GM10266 (cell line): ENCODE results near the gene KLHDC7B.
"Not testable (repeated sequence)": the region's sequence is repeated elsewhere in the genome, so short reads cannot be mapped to it uniquely, and the experiment has no call there.

Experiments
- DNase-seq: peaks from one replicate; pipeline ENCODE4 v3.0.0; 2012; ENCODE audit errors: extremely low spot score
- CTCF ChIP-seq: IDR thresholded peaks from 2 replicates; pipeline ENCODE4 v1.5.1; 2012; ENCODE audit warnings: mild to moderate bottlenecking, low read depth; ENCODE audit not compliant: control insufficient read depth, insufficient read depth; ENCODE audit errors: missing control alignments

Gene KLHDC7B

GRCh38 chr22:50518606-50519005 is 27.1 kb upstream of the KLHDC7B start:
- no peak for DNase-seq
- no peak for TF ChIP-seq CTCF

- TF ChIP-seq CTCF: no peak
- DNase-seq: no peak
Observed at GRCh38 chr22:50519151-50519550, 26.5 kb upstream of the KLHDC7B start.

DNA sequence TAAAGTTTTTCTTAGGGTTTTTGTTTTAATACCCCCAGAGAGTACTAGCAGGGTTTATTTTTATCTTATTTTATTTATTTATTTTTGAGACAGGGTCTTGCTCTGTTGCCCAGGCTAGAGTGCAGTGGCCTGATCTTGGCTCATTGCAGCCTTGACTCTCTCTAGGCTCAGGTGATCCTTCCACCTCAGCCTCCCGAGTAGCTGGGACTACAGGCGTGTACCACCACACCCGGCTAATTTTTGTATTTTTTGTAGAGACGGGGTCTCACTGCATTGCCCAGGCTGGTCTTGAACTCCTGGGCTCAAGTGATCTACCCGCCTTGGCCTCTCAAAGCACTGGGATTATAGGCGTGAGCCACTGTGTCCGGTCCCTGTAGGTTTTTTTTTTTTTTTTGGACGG is 25.5 kb upstream of the KLHDC7B start:
- DNase-seq: not testable (repeated sequence)

- DNase-seq: no peak
- TF ChIP-seq CTCF: no peak
Observed at GRCh38 chr22:50520826-50521453, 24.8 kb upstream of the KLHDC7B start.

GRCh38 chr22:50521710-50522109 is 24.0 kb upstream of the KLHDC7B start:
- TF ChIP-seq CTCF: no peak
- no peak for DNase-seq

- DNase-seq: no peak
- no peak for TF ChIP-seq CTCF
Observed at GRCh38 chr22:50522208-50522805, 23.4 kb upstream of the KLHDC7B start.

DNA sequence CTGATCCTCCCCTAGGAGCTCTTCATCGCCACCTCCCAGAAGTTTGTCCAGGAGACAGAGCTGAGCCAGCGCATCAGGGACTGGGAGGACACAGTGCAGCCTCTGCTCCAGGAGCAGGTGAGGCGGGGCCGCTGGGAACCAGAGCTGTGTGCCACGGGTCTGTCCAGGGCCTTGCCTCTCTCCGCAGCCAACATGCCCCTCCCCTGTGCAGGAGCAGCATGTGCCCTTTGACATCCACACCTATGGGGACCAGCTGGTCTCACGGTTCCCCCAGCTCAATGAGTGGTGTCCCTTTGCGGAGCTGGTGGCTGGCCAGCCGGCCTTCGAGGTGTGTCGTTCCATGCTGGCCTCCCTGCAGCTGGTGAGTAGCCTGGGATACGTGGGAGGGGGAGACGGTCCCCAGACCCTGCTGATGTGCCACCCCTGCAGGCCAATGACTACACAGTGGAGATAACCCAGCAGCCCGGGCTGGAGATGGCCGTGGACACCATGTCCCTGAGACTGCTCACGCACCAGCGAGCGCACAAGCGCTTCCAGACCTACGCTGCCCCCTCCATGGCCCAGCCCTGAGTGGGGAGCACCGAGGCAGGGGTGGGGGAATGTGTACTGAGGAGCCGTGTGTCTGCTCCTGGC is 22.8 kb upstream of the KLHDC7B start:
- no peak for DNase-seq
- no peak for TF ChIP-seq CTCF
